Measurements from ENCODE around the gene CTNND2.

- TF ChIP-seq, protein P1, sequence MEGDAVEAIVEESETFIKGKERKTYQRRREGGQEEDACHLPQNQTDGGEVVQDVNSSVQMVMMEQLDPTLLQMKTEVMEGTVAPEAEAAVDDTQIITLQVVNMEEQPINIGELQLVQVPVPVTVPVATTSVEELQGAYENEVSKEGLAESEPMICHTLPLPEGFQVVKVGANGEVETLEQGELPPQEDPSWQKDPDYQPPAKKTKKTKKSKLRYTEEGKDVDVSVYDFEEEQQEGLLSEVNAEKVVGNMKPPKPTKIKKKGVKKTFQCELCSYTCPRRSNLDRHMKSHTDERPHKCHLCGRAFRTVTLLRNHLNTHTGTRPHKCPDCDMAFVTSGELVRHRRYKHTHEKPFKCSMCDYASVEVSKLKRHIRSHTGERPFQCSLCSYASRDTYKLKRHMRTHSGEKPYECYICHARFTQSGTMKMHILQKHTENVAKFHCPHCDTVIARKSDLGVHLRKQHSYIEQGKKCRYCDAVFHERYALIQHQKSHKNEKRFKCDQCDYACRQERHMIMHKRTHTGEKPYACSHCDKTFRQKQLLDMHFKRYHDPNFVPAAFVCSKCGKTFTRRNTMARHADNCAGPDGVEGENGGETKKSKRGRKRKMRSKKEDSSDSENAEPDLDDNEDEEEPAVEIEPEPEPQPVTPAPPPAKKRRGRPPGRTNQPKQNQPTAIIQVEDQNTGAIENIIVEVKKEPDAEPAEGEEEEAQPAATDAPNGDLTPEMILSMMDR (IDR thresholded peaks at IDR 0.05) = no peak
- no peak for TF ChIP-seq POLR2A (IDR thresholded peaks at IDR 0.05)
Observed at GRCh38 chr5:11547730-11548129, 356.5 kb downstream of the CTNND2 start.

All from Peyer's patch (tissue), 4 donors.